Thyroid gland (tissue), 4 donors: Measurements from ENCODE around the gene TNF.

Source experiments
- POLR2A ChIP-seq, 2 donors: fragments of 450-650 bp; IDR thresholded peaks; one replicate each; pipeline ENCODE4 v1.6.1; 2017; ENCODE audit warnings: antibody characterized with exemption in 2 of 2, mild to moderate bottlenecking in 2 of 2, moderate library complexity in 1 of 2
- TF ChIP-seq, protein P1 (sequence below), 6 experiments: fragments of 200-600 bp in 3 of 6; fragments of 450-650 bp in 3 of 6; sonication (generic) in 3 of 6; IDR thresholded peaks; one replicate each; pipeline ENCODE4 v1.5.1; 2016 to 2019; ENCODE audit warnings: antibody characterized with exemption in 6 of 6, mild to moderate bottlenecking in 2 of 6, inconsistent platforms in 1 of 6, moderate library complexity in 1 of 6

DNA sequence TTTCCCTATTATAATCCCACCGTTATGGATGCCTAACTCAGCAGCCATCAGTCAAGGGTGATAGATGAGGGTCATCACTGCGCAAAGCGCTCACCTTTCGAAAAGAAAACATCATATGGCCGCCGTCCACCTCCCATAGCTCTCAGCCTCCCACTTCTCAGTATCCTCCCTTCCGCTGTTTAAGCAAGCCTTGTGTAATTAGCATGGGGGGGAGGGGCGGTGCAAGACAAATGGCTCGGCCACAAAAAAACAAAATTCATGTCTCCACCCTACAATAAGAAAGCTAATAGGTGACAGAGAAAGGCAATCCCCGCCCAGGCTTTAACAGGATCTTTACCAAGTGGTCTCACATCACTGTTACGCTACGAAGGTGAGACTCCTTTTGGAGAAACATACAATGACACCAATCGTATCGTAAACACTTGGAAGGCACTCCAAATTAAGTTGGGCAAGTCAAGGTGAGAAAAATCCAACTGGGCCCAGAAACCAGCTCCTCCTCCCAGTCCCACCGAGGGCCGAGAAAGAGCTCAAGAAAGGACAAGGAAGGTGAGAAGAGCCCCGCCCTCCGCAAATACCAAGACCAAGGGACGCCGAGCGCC lies 34.2 kb upstream of the TNF start:
- TF ChIP-seq, protein P1, sequence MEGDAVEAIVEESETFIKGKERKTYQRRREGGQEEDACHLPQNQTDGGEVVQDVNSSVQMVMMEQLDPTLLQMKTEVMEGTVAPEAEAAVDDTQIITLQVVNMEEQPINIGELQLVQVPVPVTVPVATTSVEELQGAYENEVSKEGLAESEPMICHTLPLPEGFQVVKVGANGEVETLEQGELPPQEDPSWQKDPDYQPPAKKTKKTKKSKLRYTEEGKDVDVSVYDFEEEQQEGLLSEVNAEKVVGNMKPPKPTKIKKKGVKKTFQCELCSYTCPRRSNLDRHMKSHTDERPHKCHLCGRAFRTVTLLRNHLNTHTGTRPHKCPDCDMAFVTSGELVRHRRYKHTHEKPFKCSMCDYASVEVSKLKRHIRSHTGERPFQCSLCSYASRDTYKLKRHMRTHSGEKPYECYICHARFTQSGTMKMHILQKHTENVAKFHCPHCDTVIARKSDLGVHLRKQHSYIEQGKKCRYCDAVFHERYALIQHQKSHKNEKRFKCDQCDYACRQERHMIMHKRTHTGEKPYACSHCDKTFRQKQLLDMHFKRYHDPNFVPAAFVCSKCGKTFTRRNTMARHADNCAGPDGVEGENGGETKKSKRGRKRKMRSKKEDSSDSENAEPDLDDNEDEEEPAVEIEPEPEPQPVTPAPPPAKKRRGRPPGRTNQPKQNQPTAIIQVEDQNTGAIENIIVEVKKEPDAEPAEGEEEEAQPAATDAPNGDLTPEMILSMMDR (IDR thresholded peaks at IDR 0.05) = no peak
- TF ChIP-seq POLR2A (IDR thresholded peaks at IDR 0.05) = no peak
